ENCODE data around the gene CTCF.

GRCh38 chr16:67650023-67650422 lies 87.7 kb downstream of the CTCF start:
- TF ChIP-seq POLR2AphosphoS5 (IDR thresholded peaks at IDR 0.05; ENCODE audit: low read depth, low read length) (no peak), POLR2A (IDR thresholded peaks at IDR 0.05; ENCODE audit: low read depth, low read length) (no peak), TAF1 (IDR thresholded peaks at IDR 0.05; ENCODE audit: borderline replicate concordance, low read depth, low read length) (no peak)

Data from GM12892 (cell line).